Measurements from ENCODE around the gene ARRDC1. TPM values are rescaled to one million over a fixed set of nuclear protein-coding genes. Genes with fewer than 3 reads are reported as not detected.

ARRDC1 gene
- polyA plus RNA-seq, 1 of the 3 experiments (the other 2 are of a cell fraction), result 49.7 TPM

GRCh38 chr9:137620048-137620405 lies 14.5 kb downstream of the ARRDC1 start (continued):
- no peak for TF ChIP-seq YY1 (IDR thresholded peaks at IDR 0.05; ENCODE audit: low read depth)

GRCh38 chr9:137620581-137620980 lies 15.1 kb downstream of the ARRDC1 start:
- Histone ChIP-seq H3K4me3 (ENCODE audit: low read depth in 2 of 2, low read length in 1 of 2) (no peak overlapping the region), H3K36me3 (replicated peaks in 1 of 2; ENCODE audit: control insufficient read depth in 1 of 2, insufficient read depth in 2 of 2, low read length in 1 of 2) (peaks cover 7 to 17% of the 10 kb centered on the region in 2 experiments), H4K20me1 (ENCODE audit: insufficient read depth) (peaks cover 51% of the 10 kb centered on the region), H3K9me3 (no peaks in the 10 kb centered on the region), H3F3A (replicated peaks; ENCODE audit: insufficient read depth) (peaks cover 11% of the 10 kb centered on the region), H3K27me3 (ENCODE audit: insufficient read depth) (no peaks in the 10 kb centered on the region), H3K9ac (no peak overlapping the region), H3K4me1 (ENCODE audit: control insufficient read depth in 1 of 2, insufficient read depth in 2 of 2, low read depth in 1 of 2, low read length in 1 of 2) (peaks cover 15 to 25% of the 10 kb centered on the region in 2 experiments; a peak in 3 of 4 replicates), H3K4me2 (peak overlapping the region; percentile 81), H3K9me2 (no peaks in the 10 kb centered on the region), H3K27ac (ENCODE audit: low read depth in 2 of 2, low read length in 1 of 2) (no peak overlapping the region), H2AFZ (ENCODE audit: low read depth) (no peak overlapping the region), H3K79me2 (ENCODE audit: insufficient read depth) (peaks cover 94% of the 10 kb centered on the region)
- DNase-seq, result no peak
- POLR2A ChIA-PET, result no interaction called here
- CTCF ChIA-PET, result interaction anchor here (0.7 to 1.4 kb wide), 4 partner anchors 9 to 325 kb away, joined by 3 to 5 read pairs (median 3); no protein-coding TSS in a partner anchor
- 86% methylated on average over 7 of the region's 7 CpGs for WGBS (ENCODE audit: low lambda C conversion rate)
- TF ChIP-seq USF2 (IDR thresholded peaks at IDR 0.05; ENCODE audit: borderline replicate concordance, low read depth, low read length) (no peak), CTCF (IDR thresholded peaks at IDR 0.05) (no peak), USF1 (IDR thresholded peaks at IDR 0.05; ENCODE audit: borderline replicate concordance, low read depth) (no peak), RAD21 (IDR thresholded peaks at IDR 0.05; ENCODE audit: low read length) (no peak), MAX (IDR thresholded peaks at IDR 0.05; ENCODE audit: low read depth) (no peak), TEAD4 (IDR thresholded peaks at IDR 0.05; ENCODE audit: borderline replicate concordance, insufficient read depth) (no peak), PBX3 (IDR thresholded peaks at IDR 0.05) (no peak), FOXJ3 (CRISPR knock-in tag; IDR thresholded peaks at IDR 0.05) (no peak), RXRA (IDR thresholded peaks at IDR 0.05; ENCODE audit: borderline replicate concordance, low read depth) (no peak), CHD2 (IDR thresholded peaks at IDR 0.05; ENCODE audit: low read length, partially characterized antibody) (no peak), NRF1 (IDR thresholded peaks at IDR 0.05; ENCODE audit: low read depth, low read length) (no peak), GABPA (IDR thresholded peaks at IDR 0.05; ENCODE audit: low read depth) (no peak), EZH2phosphoT487 (IDR thresholded peaks at IDR 0.05; ENCODE audit: borderline replicate concordance, low read depth) (no peak), MEF2A (IDR thresholded peaks at IDR 0.05; ENCODE audit: borderline replicate concordance, low read depth) (no peak)
